ENCODE measurements around the gene SNAPC3. TPM values are rescaled to one million over a fixed set of nuclear protein-coding genes. Genes with fewer than 3 reads are reported as not detected.

Gene SNAPC3
- total RNA-seq, 1 experiment from 2014 or later = 11.5 TPM

- Histone ChIP-seq H3K9me3 (ENCODE audit: control insufficient read depth, insufficient read depth, low read depth, low read length) (no peaks in the 10 kb centered on the region), H3K27ac (ENCODE audit: low read length) (no peak overlapping the region), H3K4me1 (ENCODE audit: control insufficient read depth, insufficient read depth, low read length) (no peaks in the 10 kb centered on the region), H3K36me3 (ENCODE audit: control insufficient read depth, insufficient read depth, low read length) (no peaks in the 10 kb centered on the region), H3K4me3 (ENCODE audit: low read depth in 2 of 2, low read length in 2 of 2) (no peak overlapping the region), H3K27me3 (ENCODE audit: control insufficient read depth, insufficient read depth, low read length) (no peaks in the 10 kb centered on the region)
- no TSS peak for BruUV-seq (replicated peaks)
- in situ Hi-C loops (cut with HindIII; ENCODE audit: low pct_unique_long_range_greater_than_20kb, low sequenced_read_pairs) = no loop called here
- intact Hi-C loops (cut with micrococcal nuclease; ENCODE audit: unreplicated experiment) = no loop called here
- no peak for DNase-seq (ENCODE audit: low read depth, low spot score)
- ChIA-PET CTCF (no interaction called here), POLR2A (no interaction called here)
- TF ChIP-seq CTCF (IDR thresholded peaks at IDR 0.05) (no peak), TCF7L2 (IDR thresholded peaks at IDR 0.05; ENCODE audit: low read depth, low read length) (no peak), POLR2AphosphoS5 (IDR thresholded peaks at IDR 0.05; ENCODE audit: low read depth, low read length) (no peak), SIN3A (IDR thresholded peaks at IDR 0.05; ENCODE audit: borderline replicate concordance, insufficient read depth, low read depth, low read length) (no peak)
- TF ChIP-seq, protein P1, sequence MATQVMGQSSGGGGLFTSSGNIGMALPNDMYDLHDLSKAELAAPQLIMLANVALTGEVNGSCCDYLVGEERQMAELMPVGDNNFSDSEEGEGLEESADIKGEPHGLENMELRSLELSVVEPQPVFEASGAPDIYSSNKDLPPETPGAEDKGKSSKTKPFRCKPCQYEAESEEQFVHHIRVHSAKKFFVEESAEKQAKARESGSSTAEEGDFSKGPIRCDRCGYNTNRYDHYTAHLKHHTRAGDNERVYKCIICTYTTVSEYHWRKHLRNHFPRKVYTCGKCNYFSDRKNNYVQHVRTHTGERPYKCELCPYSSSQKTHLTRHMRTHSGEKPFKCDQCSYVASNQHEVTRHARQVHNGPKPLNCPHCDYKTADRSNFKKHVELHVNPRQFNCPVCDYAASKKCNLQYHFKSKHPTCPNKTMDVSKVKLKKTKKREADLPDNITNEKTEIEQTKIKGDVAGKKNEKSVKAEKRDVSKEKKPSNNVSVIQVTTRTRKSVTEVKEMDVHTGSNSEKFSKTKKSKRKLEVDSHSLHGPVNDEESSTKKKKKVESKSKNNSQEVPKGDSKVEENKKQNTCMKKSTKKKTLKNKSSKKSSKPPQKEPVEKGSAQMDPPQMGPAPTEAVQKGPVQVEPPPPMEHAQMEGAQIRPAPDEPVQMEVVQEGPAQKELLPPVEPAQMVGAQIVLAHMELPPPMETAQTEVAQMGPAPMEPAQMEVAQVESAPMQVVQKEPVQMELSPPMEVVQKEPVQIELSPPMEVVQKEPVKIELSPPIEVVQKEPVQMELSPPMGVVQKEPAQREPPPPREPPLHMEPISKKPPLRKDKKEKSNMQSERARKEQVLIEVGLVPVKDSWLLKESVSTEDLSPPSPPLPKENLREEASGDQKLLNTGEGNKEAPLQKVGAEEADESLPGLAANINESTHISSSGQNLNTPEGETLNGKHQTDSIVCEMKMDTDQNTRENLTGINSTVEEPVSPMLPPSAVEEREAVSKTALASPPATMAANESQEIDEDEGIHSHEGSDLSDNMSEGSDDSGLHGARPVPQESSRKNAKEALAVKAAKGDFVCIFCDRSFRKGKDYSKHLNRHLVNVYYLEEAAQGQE (IDR thresholded peaks at IDR 0.05; ENCODE audit: insufficient read depth in 1 of 2, low read depth in 2 of 2, low read length in 1 of 2) = no peak
- ATAC-seq = no peak
These were observed 22.3 kb upstream of the SNAPC3 start for GRCh38 chr9:15400281-15400941.

- Histone ChIP-seq H3K36me3 (ENCODE audit: control insufficient read depth, insufficient read depth, low read length) (no peaks in the 10 kb centered on the region), H3K4me3 (ENCODE audit: low read depth in 2 of 2, low read length in 2 of 2) (no peak overlapping the region), H3K4me1 (ENCODE audit: control insufficient read depth, insufficient read depth, low read length) (no peaks in the 10 kb centered on the region), H3K9me3 (ENCODE audit: control insufficient read depth, insufficient read depth, low read depth, low read length) (no peaks in the 10 kb centered on the region), H3K27ac (ENCODE audit: low read length) (no peak overlapping the region), H3K27me3 (ENCODE audit: control insufficient read depth, insufficient read depth, low read length) (no peaks in the 10 kb centered on the region)
- ChIA-PET POLR2A (no interaction called here), CTCF (no interaction called here)
- TF ChIP-seq, protein P1 (IDR thresholded peaks at IDR 0.05; ENCODE audit: insufficient read depth in 1 of 2, low read depth in 2 of 2, low read length in 1 of 2) = no peak
- TF ChIP-seq CTCF (IDR thresholded peaks at IDR 0.05) = no peak
- intact Hi-C loops (cut with micrococcal nuclease; ENCODE audit: unreplicated experiment) (no loop called here), in situ Hi-C loops (cut with HindIII; ENCODE audit: low pct_unique_long_range_greater_than_20kb, low sequenced_read_pairs) (no loop called here)
- DNase-seq (ENCODE audit: low read depth, low spot score) (no peak), ATAC-seq (no peak)
- BruUV-seq (replicated peaks) = no TSS peak
These were observed 21.4 kb upstream of the SNAPC3 start for GRCh38 chr9:15401266-15401665.

All from Panc1 (cell line).